Activated CD4-positive, alpha-beta T cell treated with anti-CD3 and anti-CD28 coated beads, Interleukin-2, Interleukin-4, amounts not matched to agents 100 ng/mL and 50 ng/mL, durations not matched to agents 16 hours and 8 hours (primary cell): ENCODE data around the gene ELAVL1.
A peak's percentile ranks its signal among the peaks of the same experiment; 100 is the strongest.
"Not testable (repeated sequence)": the region's sequence is repeated elsewhere in the genome, so short reads cannot be mapped to it uniquely, and the experiment has no call there.

Experiments
- DNase-seq: peaks from one replicate; pipeline ENCODE4 v3.0.0-alpha.2; 2020; ENCODE audit warnings: low spot score

ELAVL1 gene

DNA sequence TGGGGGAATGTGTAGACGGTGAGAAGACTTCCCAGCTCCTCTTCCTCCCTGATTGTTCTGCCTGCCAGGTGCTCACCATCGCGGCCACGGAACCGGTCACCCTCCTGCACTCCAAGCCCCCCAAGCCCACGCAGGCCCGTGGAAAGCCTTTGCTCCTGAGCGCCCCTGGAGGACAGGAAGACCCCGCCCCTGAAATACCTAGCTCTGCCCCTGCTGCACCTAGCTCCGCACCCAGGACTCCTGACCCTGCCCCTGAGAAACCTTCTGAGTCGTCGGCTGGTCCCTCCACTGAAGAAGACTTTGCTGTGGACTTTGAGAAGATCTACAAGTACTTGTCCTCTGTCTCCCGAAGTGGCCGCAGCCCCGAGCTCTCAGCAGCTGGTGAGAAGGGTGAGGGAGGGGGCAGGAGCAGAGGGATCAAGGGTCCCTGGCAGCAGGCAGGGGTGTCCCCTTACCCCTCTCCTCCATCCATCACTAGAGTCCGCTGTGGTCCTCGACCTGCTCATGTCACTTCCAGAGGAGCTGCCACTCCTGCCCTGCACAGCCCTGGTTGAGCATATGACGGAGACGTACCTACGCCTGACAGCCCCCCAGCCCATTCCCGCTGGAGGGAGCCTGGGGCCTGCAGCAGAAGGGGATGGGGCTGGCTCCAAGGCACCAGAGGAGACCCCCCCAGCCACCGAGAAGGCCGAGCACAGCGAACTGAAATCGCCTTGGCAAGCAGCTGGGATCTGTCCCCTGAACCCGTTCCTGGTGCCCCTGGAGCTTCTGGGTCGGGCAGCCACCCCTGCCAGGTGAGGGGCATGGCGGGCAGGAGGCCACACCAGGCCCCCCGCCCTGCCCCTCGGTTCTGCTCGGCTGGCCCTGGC is 83.2 kb downstream of the ELAVL1 start:
- DNase-seq = no peak

DNA sequence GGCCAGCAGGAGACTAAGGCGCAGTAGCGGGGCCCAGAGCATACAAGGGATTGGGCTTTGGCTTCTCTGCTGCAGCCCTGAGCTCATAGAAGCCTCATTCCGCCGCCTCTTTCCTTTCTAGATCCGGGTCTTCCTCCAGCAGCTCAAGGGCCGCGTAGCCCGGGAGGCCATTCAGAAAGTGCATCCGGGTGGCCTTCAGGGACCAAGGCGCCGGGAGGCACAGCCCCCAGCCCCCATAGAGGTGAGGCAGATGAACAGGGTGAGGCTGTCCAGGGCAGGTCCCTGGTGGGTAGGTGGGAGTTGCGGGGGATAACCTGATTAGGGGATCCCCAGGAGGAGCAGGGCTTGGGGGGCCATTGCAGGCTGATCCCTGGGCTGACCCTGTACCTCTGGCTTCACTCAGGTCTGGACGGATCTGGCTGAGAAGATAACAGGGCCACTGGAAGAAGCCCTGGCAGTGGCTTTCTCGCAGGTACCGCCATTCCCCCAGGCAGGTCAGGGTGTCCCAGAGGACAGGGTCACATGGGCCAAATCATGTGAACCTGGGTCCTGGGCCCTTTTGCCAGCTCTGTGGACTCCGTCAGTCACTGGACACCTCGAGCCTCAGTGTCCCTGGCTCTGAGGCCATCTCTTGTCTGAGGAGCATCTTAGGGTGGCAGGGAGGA is 84.0 kb downstream of the ELAVL1 start:
- DNase-seq = no peak

DNA sequence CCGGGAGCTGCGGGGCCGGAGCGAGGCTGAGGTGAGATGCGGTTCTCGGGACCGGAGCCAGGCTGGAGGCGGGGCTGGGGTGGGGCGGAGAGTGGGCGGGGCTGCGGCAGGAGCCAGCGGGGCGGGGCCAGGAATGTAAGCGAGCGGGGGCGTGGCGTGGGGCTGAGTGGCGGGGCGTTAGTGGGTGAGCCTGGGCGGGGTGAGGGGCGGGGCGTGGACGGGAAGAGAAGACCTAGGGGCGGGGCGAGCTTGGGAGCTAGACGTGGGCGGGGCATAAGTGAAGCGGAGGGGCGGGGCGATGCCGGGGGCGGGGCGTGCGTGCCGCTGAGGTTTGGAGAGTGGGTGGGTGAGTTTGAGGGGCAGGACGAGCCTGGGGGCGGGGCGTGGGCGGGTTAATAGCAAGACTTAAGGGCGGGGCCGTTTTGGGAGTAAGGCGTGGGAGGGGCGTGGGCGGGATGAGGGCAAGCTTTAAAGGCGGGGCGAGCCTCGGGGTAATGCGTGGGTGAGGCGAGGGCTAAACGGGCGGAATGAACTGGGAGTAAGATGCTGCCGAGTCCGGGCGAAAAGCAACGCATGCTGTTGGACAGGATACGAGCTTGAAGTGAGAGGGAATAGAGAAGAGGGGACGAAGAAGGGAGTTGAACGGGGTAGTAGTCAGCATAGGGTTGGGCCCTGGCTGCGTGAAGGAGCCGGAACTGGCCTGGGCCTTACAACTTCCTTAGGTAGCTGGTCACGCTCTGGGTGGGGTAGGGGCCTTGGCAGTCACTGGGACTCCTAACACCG is 84.7 kb downstream of the ELAVL1 start:
- DNase-seq = peak; percentile 99

DNA sequence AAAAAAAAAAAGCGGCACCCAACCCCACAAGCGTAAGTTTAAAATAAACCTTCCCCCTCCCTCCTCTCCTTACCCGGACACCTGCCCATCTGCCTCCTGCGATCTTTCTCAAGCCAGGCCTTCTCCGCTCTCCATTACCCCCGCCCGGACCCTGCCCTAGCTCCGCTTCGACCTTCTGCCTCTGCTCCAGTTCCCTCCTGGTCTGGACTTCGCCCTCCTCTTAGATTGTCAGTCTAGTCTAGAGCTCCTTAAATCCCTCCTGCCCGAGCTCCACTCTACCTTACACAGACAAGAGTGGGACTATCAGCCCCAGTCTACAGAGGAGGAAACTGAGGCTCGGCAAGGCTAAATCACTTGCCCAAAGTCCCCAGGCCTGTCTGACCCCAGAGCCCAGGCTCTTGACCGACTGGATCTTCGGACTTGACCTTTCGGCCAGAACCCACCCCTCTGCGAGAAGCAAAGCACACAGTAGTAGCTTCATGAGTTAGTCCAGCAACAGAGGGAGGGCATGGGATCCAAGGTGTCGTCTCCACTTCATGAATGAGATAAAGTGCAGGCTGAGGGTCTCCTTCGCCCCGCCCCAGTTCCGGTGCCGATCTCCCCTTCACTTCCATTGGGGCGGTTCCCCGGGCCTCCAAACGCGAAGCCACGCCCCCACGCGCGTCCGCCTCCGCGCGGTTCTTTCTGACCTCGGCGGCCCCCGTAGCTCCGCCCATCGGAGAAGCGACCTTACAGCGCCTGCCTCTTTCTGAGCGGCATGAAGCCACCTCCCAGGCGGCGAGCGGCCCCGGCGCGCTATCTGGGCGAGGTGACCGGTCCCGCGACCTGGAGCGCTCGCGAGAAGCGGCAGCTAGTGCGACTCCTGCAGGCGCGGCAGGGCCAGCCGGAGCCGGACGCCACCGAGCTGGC is 85.6 kb downstream of the ELAVL1 start, which contains the start of gene SNAPC2:
Gene SNAPC2, plus strand, starts transcription at position 729 of the 909 bp plus-strand sequence. Its CDS starts 29 bp downstream, at position 758.
- peak; percentile 96 for DNase-seq

DNA sequence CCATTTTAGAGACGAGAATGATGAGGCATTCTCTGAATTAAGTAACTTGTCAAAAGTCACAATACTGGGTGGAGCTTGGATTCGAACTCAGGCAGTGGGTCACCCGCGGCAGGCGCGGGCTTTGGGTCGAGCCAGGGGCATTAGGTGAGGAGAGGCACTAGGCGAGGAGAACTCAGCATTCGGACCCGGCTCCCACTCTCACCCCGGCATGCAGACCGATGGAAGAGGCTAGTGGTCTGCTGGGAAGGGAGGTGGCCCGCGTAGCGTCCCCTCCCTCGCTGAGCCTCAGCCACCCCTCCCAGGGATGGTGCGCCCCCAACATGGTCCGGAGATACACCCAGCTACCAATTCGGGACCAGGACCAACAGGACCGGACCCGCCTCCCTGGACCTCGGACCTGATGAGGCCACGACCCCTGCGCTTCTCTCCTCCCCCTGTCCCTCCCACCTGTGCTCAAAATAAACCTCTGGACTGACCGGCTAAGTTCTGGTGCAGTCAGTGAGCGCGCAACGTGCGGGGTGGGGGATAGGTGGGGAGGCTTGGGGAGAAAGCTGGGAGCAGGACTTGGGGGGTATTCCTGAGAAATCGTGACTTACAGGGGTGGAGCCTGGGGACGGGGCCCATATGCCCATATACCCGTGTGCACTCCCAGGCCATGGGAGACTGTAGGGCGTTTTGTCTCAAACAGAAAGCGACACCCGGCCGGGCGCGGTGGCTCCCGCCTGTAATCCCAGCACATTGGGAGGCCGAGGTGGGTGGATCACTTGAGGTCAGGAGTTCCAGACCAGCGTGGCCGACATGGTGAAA is 86.6 kb downstream of the ELAVL1 start:
- no peak for DNase-seq

DNA sequence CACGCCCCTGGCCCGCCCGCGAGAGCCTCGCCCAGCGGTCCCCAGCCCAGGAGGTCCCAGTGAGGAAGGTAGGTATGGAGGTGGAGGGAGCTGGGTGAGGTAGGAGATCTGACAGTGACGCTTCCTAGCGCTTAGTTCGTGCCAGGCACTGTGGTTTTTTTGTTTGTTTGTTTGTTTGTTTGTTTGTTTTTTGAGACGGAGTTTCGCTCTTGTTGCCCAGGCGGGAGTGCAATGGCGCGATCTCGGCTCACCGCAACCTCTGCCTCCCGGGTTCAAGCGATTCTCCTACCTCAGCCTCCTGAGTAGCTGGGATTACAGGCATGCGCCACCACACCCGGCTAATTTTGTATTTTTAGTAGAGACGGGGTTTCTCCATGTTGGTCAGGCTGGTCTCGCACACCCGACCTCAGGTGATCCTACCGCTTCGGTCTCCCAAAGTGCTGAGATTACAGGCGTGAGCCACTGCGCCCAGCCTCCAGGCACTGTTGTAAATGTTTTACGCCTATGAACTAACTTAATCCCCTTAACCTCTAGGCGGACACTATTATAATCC is 87.3 kb downstream of the ELAVL1 start:
- DNase-seq = not testable (repeated sequence)

DNA sequence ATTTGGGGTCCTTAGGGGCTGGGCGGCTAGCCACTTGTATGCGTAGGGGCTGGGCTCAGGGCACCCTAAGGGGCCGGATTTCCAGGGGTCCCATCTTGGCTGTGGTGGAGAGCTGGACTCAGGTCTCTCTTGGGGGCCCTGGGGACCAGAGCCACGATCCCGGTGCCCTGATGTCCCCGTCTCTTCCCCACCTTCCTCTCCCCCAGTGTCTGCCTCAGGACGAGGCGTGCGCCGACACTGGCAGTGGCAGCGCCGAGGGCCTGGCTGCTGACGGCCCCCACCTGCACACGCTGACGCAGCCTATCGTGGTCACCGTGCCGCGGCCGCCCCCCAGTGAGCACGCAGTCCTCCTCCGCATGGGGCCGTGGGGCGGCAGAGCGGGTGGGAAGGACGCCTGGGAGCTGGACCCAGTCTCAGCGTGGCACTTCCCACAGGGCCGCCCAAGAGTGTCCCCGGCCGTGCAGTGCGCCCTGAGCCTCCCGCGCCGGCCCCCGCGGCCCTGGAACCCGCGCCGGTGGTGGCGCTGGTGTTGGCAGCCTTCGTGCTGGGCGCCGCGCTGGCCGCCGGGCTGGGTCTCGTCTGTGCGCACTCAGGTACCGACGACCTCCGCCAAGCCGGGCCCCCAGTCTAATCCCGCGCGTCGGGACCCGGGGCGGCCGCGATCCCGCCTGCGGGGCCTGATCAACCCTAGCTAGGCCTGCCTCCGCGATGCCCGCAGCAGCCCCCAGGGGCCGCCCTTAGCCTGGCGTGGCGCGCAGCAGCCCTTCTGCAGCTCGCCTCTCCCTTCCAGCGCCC is 88.0 kb downstream of the ELAVL1 start:
- peak; percentile 51 for DNase-seq

DNA sequence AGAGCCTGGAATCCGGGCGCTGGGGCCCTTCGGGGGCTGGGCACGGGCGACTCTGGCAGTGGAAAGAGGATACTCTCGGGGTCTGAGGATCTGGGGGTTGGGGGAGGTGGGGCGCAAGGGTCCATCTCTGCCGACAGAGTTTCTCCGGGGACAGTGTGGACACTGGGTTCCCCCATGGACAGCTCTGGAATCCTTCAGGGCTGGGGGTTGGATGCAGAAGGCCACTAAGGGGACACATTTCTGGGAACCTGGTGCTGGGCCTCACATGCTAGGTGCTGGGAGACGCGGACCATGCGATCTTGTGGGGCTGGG is 88.5 kb downstream of the ELAVL1 start:
- DNase-seq = no peak

DNA sequence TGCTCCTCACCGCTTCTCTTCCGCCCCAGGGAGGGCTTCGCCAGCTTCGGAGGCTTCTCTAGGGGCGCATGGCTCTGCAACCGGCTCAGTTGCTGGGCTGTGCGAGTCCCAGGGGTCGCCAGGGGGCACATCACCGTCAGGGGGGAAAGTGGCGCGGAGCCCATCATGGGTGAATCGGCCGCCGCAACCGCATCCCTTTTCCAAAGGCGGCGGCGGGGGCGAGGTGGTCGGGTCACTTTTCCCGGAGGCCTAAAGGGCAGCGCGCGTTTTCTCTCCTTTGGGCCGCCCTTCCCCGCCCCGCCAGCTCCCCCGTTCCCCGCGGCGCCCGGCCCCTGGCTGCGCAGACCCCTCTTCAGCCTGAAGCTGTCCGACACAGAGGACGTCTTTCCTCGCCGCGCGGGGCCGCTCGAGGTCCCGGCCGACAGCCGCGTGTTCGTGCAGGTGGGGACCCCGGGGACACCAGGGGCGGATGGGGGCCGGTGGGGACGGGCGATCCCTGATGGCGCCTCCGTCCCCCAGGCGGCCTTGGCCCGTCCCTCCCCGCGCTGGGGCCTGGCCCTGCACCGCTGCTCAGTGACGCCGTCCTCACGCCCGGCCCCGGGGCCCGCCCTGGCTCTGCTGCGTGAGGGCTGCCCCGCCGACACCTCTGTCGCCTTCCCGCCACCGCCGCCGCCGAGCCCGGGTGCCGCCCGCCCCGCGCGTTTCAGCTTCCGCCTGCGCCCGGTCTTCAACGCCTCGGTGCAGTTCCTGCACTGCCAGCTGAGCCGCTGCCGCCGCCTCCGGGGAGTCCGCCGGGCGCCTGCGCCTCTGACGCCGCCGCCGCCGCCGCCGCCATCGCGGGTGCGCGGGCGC is 89.1 kb downstream of the ELAVL1 start:
- DNase-seq = peak; percentile 44

DNA sequence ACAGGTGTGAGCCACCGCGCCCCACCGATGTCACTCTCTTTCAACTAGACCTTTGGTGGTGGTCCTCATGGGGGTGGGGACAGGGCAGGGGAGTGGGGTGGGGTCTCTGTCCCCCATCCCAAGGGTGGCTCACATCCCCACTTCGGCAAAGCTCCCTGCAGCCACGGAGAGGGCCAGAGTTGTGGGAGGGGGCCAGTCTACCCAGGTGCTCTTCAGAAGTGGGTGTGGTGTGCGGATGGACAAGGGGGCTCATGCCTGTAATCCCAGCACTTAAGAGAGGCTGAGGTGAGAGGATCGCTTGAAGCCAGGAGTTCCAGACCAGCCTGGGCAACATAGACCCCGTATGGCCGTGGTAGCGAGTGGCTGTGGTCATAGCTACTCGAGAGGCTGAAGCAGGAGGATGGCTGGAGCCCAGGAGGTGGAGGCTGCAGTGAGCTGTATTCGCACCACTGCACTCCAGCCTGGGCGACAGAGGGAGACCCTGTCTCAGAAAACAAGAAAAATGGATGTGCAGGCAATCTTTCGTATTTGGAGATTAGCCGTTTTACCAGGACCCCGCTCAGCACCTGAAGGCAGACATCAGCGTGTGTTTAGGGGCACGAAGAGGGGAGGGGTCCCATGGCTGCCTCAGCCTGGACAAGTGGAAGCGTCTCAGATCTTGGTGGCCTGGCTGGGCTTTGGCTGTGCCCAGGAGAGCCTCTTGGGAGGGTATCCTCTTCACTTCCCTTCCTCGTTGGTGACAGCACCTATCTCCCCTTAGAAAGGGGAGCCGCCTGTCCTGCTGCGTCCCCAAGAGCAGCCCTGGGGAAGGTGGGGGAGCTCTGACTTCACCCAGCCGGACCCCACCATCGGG is 90.0 kb downstream of the ELAVL1 start:
- no peak for DNase-seq

DNA sequence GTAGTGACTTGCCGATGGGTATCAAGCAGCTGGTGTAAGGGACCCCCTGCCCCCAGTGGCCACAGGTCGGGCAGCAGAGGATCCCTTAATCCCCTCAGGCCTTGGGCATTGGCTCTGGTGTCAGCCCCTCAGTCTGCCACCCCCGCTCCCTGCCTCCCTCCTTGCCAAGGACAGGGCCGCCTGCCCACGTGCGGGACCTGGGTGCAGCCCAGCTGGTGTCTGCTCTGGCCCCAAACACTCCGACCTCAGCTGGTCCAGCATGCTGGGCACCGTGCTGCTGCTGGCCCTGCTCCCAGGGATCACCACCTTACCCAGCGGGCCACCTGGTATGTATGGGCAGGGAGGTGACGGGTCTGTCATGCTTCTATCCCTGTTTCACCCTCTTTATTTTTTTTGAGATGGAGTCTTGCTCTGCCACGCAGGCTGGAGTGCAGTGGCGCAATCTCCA is 90.8 kb downstream of the ELAVL1 start, which contains the start of gene TGFBR3L:
Gene TGFBR3L, plus strand, starts transcription at position 233 of the 448 bp plus-strand sequence.
- DNase-seq = no peak

DNA sequence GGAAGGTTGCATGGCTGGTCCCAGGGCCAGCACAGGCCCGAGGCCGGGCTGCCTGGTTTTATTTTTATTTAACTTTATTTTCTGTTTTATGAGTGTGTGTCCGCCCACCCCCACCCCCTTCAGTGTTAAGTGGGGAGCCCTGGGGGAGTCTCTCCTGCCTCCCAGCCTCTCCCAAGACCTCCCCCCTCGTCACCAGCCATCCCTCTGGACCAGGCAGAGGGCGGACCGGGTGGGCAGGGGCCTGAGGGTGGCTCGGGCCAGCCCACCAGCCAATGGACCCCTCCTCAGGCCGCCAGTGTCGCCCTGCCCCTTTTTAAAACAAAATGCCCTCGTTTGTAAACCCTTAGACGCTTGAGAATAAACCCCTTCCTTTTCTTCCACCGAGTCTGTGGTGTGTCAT is 91.3 kb downstream of the ELAVL1 start:
- DNase-seq = no peak

DNA sequence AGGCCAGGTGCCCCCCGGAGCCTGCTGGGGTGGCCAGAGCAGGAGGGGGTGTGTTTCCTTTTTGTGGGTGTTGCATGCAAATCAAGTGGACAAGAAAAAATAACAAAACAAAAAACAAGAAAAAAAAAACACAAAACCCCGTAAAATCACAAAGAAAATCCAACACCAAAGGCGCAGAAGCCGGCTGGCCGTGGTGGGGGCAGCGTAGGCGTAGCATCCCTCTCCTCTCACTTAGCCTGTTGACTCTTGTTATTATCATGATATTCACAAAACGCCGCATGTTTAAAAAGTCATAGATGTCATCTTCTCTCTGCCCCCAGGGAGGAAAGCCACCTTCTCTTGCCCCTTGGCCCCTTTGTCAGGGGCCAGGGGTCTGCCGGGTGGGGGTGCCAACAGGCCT is 91.8 kb downstream of the ELAVL1 start:
- DNase-seq = no peak

DNA sequence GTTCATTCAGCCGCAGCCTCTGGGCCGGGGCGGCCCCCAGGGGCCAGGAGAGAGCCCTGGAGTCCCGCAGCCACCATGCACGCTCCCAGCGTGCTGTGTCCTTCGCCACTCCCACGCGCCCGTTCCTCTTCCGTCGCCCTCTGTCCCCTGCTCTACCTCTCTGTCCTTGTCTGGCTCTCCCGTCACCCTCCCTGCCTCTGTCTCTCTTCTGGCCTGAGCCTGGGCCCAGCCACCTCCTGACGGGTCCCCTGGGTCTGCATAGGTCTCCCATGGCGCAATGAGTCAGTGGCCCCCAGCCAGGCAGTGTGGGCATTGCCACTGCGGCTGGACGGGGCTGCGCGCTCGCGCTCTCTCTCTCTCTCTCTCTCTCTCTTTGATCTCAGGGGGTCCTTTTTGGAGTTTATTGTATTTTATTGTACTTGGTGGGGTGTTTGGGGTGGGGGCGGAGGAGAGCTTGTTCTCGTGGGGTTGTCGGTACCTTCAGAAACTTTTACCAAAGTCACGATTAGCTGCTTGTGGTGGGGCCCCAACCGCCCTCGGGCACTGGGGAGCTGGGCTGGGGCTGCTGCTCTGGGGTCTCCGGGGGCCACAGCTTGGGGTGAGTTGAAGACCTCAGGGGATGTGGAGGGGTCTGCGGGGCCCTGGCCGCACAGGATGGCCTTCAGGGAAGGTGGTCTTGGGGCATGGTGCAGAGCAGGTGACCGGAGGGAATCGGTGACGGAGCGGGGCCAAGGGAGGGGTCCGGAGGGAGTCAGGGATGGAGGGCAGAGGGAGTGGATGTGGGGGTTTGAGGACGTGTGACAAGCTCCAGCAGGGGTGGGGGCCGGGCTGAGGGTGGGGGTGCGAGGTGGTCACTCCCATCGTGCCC is 92.5 kb downstream of the ELAVL1 start:
- no peak for DNase-seq

DNA sequence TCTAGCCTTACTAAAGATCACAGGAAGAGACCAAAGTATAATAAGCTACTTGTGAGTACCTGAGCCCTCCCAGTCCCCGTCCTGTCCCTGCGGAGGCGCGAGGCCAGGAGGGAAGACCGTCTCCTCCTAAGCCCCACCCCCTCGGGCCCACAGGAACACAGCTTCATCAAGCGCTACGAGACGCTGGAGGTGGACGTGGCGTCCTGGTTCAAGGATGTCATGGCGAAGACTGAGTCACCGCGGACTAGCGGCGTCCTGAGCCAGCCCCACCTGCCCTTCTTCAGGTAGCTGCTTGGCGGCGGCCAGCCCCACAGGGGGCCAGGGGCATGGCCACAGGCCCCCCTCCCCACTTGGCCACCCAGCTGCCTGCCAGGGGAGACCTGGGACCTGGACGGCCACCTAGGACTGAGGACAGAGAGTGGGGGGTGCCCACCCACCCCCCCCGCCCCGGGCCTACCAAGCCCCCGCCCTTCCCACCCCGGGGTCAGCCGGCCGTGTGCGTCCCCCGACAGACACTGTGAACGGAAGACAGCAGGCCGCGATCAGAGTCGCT is 93.2 kb downstream of the ELAVL1 start:
- no peak for DNase-seq

DNA sequence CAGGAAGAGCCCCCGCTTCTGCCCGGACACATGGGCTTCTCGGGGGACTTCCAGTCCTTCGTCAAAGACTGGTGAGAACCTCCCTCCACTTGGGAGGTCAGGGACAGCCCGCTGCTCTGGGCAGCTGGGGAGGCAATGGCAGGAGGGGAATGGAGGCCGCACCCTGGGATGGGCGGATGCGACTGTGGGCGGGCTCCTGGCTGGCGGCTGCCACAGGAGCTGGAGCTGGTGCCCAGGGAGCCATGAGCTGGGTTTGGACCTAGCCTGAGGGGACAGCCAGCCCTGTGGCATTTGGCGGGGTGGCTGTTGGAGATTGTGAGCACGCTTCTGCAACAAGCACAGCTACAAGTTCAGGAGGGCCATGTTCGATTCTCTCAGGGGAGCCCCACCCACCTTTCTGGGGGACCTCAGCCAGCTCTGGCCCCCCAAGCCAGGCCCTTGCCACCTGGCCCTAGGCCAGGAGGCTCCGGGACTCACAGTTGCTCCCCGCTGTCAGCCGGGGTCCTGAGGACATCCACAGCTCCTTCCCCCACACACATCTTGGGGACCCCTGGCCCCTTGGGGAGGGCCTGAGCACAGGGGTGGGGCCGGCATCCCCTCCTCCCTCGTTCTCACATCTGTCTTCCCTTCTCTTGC is 93.8 kb downstream of the ELAVL1 start:
- DNase-seq = no peak
